Adrenal gland (tissue), 5 donors: ENCODE results near the gene POLR3A.

Experiments used
- POLR2A ChIP-seq, 2 donors: fragments of 450-650 bp; IDR thresholded peaks; one replicate each; pipeline ENCODE4 v1.6.1; 2017; ENCODE audit warnings: antibody characterized with exemption in 2 of 2, mild to moderate bottlenecking in 2 of 2, moderate library complexity in 1 of 2
- TF ChIP-seq, protein P1 (sequence below), 6 experiments: fragments of 450-650 bp in 4 of 6; fragments of 200-600 bp in 2 of 6; sonication (generic) in 1 of 6; IDR thresholded peaks; 1 replicate in 5 of 6; 2 replicates in 1 of 6; pipeline versions ENCODE4 v1.5.1 to v1.8.0; 2016 to 2021; ENCODE audit warnings: antibody characterized with exemption in 6 of 6, mild to moderate bottlenecking in 2 of 6, moderate library complexity in 1 of 6
- donor health status: DM: no; HTN: no; CAD: no.

DNA sequence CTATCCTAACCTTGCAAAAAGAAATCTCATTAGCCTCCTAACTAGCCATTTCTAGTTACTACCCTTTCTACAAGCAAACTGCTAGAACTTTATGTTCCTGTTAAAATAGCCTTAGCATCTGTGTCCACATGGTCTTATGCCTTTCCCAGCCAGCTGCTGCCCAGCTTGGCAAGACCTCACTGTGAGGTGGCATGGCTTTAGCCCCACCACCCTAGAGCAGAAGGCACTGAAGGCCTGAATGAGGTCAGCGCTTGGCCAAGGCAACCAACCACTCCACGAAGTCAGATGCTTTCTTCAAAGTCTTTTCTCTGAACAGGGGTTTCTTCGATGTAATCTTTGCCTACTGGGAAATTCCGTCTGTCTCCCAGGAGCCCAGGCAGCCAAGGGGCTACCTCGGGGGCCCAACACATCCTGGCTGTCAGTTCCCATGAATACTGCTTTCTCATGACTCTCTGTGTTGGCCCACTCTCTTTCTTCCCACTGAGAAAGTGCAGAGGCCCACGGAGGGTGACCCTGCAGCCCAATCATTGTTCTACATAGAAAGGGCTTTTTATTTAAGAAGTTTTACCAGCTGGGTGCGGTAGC, 41.6 kb downstream of the POLR3A start:
- TF ChIP-seq, protein P1, sequence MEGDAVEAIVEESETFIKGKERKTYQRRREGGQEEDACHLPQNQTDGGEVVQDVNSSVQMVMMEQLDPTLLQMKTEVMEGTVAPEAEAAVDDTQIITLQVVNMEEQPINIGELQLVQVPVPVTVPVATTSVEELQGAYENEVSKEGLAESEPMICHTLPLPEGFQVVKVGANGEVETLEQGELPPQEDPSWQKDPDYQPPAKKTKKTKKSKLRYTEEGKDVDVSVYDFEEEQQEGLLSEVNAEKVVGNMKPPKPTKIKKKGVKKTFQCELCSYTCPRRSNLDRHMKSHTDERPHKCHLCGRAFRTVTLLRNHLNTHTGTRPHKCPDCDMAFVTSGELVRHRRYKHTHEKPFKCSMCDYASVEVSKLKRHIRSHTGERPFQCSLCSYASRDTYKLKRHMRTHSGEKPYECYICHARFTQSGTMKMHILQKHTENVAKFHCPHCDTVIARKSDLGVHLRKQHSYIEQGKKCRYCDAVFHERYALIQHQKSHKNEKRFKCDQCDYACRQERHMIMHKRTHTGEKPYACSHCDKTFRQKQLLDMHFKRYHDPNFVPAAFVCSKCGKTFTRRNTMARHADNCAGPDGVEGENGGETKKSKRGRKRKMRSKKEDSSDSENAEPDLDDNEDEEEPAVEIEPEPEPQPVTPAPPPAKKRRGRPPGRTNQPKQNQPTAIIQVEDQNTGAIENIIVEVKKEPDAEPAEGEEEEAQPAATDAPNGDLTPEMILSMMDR (IDR thresholded peaks at IDR 0.05), result no peak
- no peak for TF ChIP-seq POLR2A (IDR thresholded peaks at IDR 0.05)
